Epithelial cell of proximal tubule (primary cell): Measurements from ENCODE around the gene TIAM1. TPM values are rescaled to one million over a fixed set of nuclear protein-coding genes. Genes with fewer than 3 reads are reported as not detected.

Experiments
- DNase-seq: peaks from one replicate; pipeline ENCODE4 v3.0.0-alpha.2; 2011; ENCODE audit warnings: low read depth
- H3K4me3 ChIP-seq: 2 replicates; pipeline ENCODE4 v1.5.1; 2011; ENCODE audit warnings: low read depth, mild to moderate bottlenecking, low read length
- total RNA-seq: library from RNA; depleted of rRNA; stranded (reverse); fragments of >200 nt; gene quantifications from 2 replicates; pipeline ENCODE4 v1.2.3, GENCODE V29; 2015
- TF ChIP-seq, protein P1 (sequence below): conservative IDR thresholded peaks from 2 replicates; pipeline ENCODE4 v1.5.1; 2012; ENCODE audit warnings: low read depth, mild to moderate bottlenecking, low read length

The TIAM1 gene
- total RNA-seq, 1 donor from 2014 or later = 3.6 TPM

DNA sequence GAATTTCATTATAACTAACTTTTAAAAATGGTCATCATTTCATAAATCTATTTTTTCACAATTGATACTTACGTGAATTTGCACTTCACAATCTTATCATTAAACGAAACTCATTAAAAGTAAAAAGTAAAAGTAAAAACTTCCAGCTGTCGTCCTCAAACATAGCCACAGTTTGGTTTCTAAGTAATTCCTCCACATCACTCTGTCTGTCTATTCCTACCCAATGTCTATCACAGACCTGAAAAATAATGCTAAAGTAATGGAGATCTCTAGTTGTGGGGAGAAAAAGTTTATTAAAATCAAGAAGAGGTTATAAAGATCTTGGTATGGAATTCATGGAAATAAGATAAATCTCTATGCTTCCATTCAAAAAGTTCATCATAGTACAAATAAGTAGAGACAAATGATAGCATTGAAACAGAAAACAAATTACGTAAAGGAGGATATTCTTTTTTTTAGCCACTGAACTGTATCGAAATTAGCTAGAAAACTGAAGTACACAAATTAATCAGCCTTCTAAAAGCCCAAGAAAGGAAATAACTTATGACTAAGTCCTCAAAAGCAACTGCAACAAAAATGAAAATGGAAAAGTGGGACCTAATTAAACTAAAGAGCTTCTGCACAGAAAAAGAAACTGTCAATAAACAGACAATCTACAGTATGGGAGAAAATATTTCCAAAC is 148.6 kb downstream of the TIAM1 start:
- no peak for DNase-seq
- H3K4me3 ChIP-seq = no peak overlapping the region
- TF ChIP-seq, protein P1, sequence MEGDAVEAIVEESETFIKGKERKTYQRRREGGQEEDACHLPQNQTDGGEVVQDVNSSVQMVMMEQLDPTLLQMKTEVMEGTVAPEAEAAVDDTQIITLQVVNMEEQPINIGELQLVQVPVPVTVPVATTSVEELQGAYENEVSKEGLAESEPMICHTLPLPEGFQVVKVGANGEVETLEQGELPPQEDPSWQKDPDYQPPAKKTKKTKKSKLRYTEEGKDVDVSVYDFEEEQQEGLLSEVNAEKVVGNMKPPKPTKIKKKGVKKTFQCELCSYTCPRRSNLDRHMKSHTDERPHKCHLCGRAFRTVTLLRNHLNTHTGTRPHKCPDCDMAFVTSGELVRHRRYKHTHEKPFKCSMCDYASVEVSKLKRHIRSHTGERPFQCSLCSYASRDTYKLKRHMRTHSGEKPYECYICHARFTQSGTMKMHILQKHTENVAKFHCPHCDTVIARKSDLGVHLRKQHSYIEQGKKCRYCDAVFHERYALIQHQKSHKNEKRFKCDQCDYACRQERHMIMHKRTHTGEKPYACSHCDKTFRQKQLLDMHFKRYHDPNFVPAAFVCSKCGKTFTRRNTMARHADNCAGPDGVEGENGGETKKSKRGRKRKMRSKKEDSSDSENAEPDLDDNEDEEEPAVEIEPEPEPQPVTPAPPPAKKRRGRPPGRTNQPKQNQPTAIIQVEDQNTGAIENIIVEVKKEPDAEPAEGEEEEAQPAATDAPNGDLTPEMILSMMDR = no peak

DNA sequence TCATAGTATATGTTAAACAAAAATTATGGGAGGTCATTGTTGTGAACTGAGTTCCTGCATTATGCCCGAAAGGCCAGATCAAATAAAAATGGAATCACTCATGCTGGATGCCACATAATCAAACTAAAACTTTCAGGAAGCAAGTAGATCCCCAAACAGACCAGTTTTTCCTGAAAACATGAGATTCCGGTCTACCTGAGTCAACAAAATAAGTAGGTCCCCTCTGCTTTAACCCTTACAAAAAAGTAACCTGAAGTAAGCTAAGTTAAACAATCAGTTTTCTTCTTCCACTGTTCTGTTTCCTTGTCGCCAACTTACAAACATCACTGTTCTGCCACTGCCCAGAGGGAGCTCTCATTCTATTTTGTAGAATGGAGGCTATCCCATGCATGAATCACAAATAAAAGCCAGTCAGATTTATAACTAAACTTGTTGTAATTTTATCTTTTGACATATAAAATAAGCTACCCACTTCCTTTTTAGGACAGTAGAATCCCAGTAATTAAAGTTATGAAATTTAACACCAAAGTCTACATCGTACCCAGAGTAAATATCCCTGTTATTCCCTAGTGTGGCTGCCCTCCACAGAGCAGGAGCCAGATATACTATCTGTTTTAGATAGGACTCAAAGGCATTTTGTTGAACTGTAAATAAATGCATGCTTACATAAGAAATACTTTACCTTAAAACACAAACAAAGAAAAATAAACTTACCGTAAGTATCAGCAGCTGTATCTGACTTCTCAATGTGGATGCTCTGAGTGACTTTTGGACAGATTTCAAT is 149.4 kb downstream of the TIAM1 start:
- no peak for DNase-seq
- no peak overlapping the region for H3K4me3 ChIP-seq

DNA sequence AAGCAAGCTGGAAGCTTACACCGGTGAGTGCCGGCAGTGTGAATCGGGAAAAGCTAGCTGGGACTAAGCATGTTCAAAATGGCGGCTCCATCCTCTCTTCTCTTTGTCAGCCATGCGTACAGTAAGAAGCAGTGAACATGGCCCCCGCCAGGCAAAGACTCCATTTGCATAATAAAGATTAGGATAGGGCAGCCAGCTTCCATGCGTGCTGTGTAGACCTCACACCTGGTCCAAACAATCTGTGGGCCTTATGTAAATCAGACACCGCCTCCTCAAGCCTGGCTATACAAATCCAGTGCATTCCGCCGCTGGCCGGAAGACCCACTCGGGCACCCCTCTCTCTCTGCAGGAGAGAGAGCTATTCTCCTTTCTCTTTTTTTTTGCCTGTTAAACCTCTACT is 150.3 kb downstream of the TIAM1 start:
- DNase-seq = no peak
- H3K4me3 ChIP-seq = no peak overlapping the region
- TF ChIP-seq, protein P1 = no peak

More for the DNA sequence above, 149.4 kb downstream of the TIAM1 start:
- TF ChIP-seq, protein P1 = no peak

DNA sequence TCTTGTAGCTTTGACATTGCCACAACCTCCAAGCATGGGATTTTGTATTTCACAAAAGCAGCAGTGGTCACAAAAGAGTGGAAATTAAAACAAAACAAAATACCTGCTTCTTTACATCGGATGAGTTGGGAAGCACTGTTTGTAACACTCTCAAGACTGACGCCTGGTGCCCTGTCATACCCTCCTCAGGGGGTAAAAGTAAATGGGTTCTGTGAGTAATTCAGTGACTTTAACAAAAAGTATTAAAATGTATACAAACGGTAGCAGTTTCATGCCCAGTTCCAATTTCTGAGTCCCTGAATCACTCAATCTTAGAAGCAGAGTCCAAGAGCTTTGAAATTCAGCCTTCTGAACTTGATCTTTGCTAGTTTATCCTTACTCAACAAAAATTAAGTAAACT is 152.5 kb downstream of the TIAM1 start:
- TF ChIP-seq, protein P1 = no peak
- H3K4me3 ChIP-seq = no peak overlapping the region

DNA sequence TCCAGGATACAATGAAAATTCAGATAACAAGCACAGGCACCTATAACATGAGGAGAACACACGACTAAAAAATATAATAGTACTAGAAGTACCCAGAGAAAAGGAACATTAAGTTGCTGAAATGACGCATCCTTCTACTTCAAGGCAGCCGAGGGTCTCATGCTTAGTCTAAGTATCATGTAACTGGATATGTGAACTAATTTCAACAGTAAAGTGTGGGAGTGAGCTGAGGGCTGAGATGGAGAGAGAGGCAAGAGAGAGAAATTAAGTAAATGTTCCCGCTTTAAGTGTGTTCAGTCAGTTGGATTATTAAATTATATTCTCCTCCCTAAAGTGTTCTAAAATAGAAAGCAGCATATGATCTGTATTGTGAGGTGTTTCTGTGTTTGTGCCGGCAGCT is 153.5 kb downstream of the TIAM1 start:
- TF ChIP-seq, protein P1 = no peak
- DNase-seq = no peak
- no peak overlapping the region for H3K4me3 ChIP-seq

More for the DNA sequence above, 152.5 kb downstream of the TIAM1 start:
- DNase-seq = no peak

DNA sequence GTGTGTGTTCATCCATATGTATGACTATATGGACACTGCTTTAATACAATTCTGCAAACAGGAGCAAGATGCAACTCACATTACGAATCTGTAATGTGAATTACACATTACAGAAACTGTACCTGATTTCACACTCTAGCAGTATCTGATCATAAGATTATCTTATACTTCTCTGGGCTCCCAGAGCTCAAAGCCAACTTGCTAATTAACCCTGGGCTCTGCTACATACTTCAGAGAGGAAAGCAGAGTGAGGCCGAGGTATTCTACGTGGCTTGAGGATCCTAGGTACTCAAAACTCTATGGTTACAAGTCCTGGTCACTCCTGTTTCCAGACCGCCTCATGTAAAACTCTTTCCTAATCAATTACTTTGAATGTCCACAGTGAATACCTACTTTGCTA is 156.6 kb downstream of the TIAM1 start:
- H3K4me3 ChIP-seq = no peak overlapping the region
- DNase-seq = no peak
- TF ChIP-seq, protein P1 = no peak
